H9 (cell line): Measurements from ENCODE around the gene IL25. TPM values are rescaled to one million over a fixed set of nuclear protein-coding genes. Genes with fewer than 3 reads are reported as not detected.

Experiments
- DNase-seq: peaks from one replicate; pipeline ENCODE4 v3.0.0-alpha.2; 2017
- H2AFZ ChIP-seq: one replicate; pipeline ENCODE4 v1.6.1; 2013; ENCODE audit warnings: mild to moderate bottlenecking, low read length, control low read depth, moderate library complexity
- H2AK5ac ChIP-seq: 2 replicates; pipeline ENCODE4 v1.6.1; 2013; ENCODE audit warnings: low read length, control low read depth, mixed read lengths; ENCODE audit not compliant: insufficient read length
- H2BK120ac ChIP-seq: one replicate; pipeline ENCODE4 v1.6.1; 2013; ENCODE audit warnings: low read depth, mild to moderate bottlenecking, low read length, control low read depth, inconsistent platforms; ENCODE audit not compliant: poor library complexity, severe bottlenecking
- H2BK12ac ChIP-seq: 2 replicates; pipeline ENCODE4 v1.6.1; 2013; ENCODE audit warnings: low read length, control low read depth, mixed read lengths, low read depth; ENCODE audit not compliant: insufficient read length
- H2BK15ac ChIP-seq: 2 replicates; pipeline ENCODE4 v1.6.1; 2013; ENCODE audit warnings: low read depth, low read length, control low read depth
- H2BK20ac ChIP-seq: one replicate; pipeline ENCODE4 v1.6.1; 2013; ENCODE audit warnings: low read depth, mild to moderate bottlenecking, low read length, control low read depth, inconsistent platforms; ENCODE audit not compliant: poor library complexity, severe bottlenecking
- H2BK5ac ChIP-seq: 2 replicates; pipeline ENCODE4 v1.6.1; 2013; ENCODE audit warnings: low read length, control low read depth, mixed read lengths; ENCODE audit not compliant: insufficient read length
- H3K14ac ChIP-seq: 2 replicates; pipeline ENCODE4 v1.6.1; 2013; ENCODE audit warnings: low read length, control low read depth; ENCODE audit not compliant: insufficient read depth
- H3K18ac ChIP-seq: 2 replicates; pipeline ENCODE4 v1.6.1; 2013; ENCODE audit warnings: low read depth, mild to moderate bottlenecking, mixed read lengths, low read length, control low read depth; ENCODE audit not compliant: insufficient read length
- H3K23ac ChIP-seq: 2 replicates; pipeline ENCODE4 v1.6.1; 2013; ENCODE audit warnings: low read length, control low read depth, mixed read lengths, low read depth; ENCODE audit not compliant: insufficient read length
- H3K23me2 ChIP-seq: 2 replicates; pipeline ENCODE4 v1.6.1; 2013; ENCODE audit warnings: low read depth, mild to moderate bottlenecking, mixed read lengths, low read length, control low read depth; ENCODE audit not compliant: insufficient read length, poor library complexity, severe bottlenecking
- H3K27ac ChIP-seq: 2 replicates; pipeline ENCODE4 v1.5.1; 2013; ENCODE audit warnings: low read length, control low read depth, mixed read lengths, low read depth; ENCODE audit not compliant: insufficient read length
- H3K27me3 ChIP-seq: 2 replicates; pipeline ENCODE4 v1.6.1; 2013; ENCODE audit warnings: low read length, control low read depth, inconsistent platforms; ENCODE audit not compliant: insufficient read depth
- H3K4ac ChIP-seq: 2 replicates; pipeline ENCODE4 v1.6.1; 2013; ENCODE audit warnings: low read depth, mild to moderate bottlenecking, control low read depth, inconsistent platforms, low read length, moderate library complexity
- H3K4me1 ChIP-seq: 2 replicates; pipeline ENCODE4 v1.6.1; 2013; ENCODE audit warnings: low read length, control low read depth, inconsistent platforms; ENCODE audit not compliant: insufficient read depth
- H3K4me2 ChIP-seq: 2 replicates; pipeline ENCODE4 v1.6.1; 2013; ENCODE audit warnings: low read length, control low read depth, mixed read lengths; ENCODE audit not compliant: insufficient read length, insufficient read depth
- H3K56ac ChIP-seq: 2 replicates; pipeline ENCODE4 v1.6.1; 2013; ENCODE audit warnings: low read depth, mild to moderate bottlenecking, mixed read lengths, low read length, control low read depth; ENCODE audit not compliant: insufficient read length
- H3K79me1 ChIP-seq: 2 replicates; pipeline ENCODE4 v1.6.1; 2013; ENCODE audit warnings: low read depth, mild to moderate bottlenecking, moderate library complexity, low read length, control low read depth, inconsistent platforms; ENCODE audit not compliant: insufficient read depth, poor library complexity, severe bottlenecking
- H3K79me2 ChIP-seq: 2 replicates; pipeline ENCODE4 v1.6.1; 2013; ENCODE audit warnings: low read length, control low read depth, inconsistent platforms; ENCODE audit not compliant: insufficient read depth
- H3K9ac ChIP-seq: 2 replicates; pipeline ENCODE4 v1.6.1; 2013; ENCODE audit warnings: low read length, control low read depth, mixed read lengths; ENCODE audit not compliant: insufficient read length; ENCODE audit errors: extremely low read depth
- H3K9me3 ChIP-seq: one replicate; pipeline ENCODE4 v1.6.1; 2013; ENCODE audit warnings: low read depth, low read length, inconsistent platforms; ENCODE audit not compliant: control insufficient read depth
- H3T11ph ChIP-seq: one replicate; pipeline ENCODE4 v1.6.1; 2013; ENCODE audit warnings: mild to moderate bottlenecking, low read length, control low read depth, inconsistent platforms
- H4K20me1 ChIP-seq: one replicate; pipeline ENCODE4 v1.6.1; 2013; ENCODE audit not compliant: control insufficient read depth, insufficient read length, insufficient read depth
- H4K5ac ChIP-seq: 2 replicates; pipeline ENCODE4 v1.6.1; 2013; ENCODE audit warnings: low read depth, mild to moderate bottlenecking, mixed read lengths, low read length, control low read depth; ENCODE audit not compliant: insufficient read length
- H4K8ac ChIP-seq: replicated peaks from 2 replicates; pipeline ENCODE4 v1.6.1; 2013; ENCODE audit warnings: low read length, control low read depth, mixed read lengths, low read depth; ENCODE audit not compliant: insufficient read length
- H4K91ac ChIP-seq: 2 replicates; pipeline ENCODE4 v1.6.1; 2013; ENCODE audit warnings: low read depth, mild to moderate bottlenecking, moderate library complexity, mixed read lengths, low read length, control low read depth; ENCODE audit not compliant: insufficient read length
- H3K27ac Mint-ChIP-seq, 3 experiments: 2 replicates in 2 of 3; 3 replicates in 1 of 3; pipeline ENCODE4 v1.8.0; 2020 to 2021; ENCODE audit warnings: mixed read lengths in 3 of 3, mild to moderate bottlenecking in 1 of 3, moderate library complexity in 1 of 3
- H3K27me3 Mint-ChIP-seq: 2 replicates; pipeline ENCODE4 v1.8.0; 2021; ENCODE audit warnings: low read depth, mild to moderate bottlenecking, moderate library complexity, mixed read lengths
- H3K36me3 Mint-ChIP-seq, 3 experiments: 2 replicates in 2 of 3; 3 replicates in 1 of 3; pipeline ENCODE4 v1.8.0; 2020 to 2021; ENCODE audit warnings: low read depth in 3 of 3, mixed read lengths in 3 of 3; ENCODE audit not compliant: insufficient read depth in 1 of 3
- H3K4me1 Mint-ChIP-seq, 2 experiments: 2 replicates each; pipeline ENCODE4 v1.8.0; 2020; ENCODE audit warnings: mixed read lengths in 2 of 2
- H3K4me3 Mint-ChIP-seq, 2 experiments: 2 replicates in 1 of 2; 3 replicates in 1 of 2; pipeline ENCODE4 v1.8.0; 2020 to 2021; ENCODE audit warnings: mild to moderate bottlenecking in 2 of 2, mixed read lengths in 2 of 2, moderate library complexity in 1 of 2
- H3K9me3 Mint-ChIP-seq, 2 experiments: 2 replicates in 1 of 2; 3 replicates in 1 of 2; pipeline ENCODE4 v1.8.0; 2020; ENCODE audit warnings: mild to moderate bottlenecking in 2 of 2, mixed read lengths in 2 of 2, moderate library complexity in 1 of 2
- CTCF ChIP-seq: fragments of 200-600 bp; sonication (generic); conservative IDR thresholded peaks from 3 replicates; pipeline ENCODE4 v1.8.0; 2021; ENCODE audit warnings: antibody characterized with exemption, mild to moderate bottlenecking
- WGBS: extraction: QIAGEN DNeasy Blood & Tissue Kit; methylation state at CpG from one replicate; pipeline ENCODE4 v1.1.7; 2013; ENCODE audit warnings: missing lambda C conversion rate, low lambda C conversion rate, mixed read lengths; ENCODE audit not compliant: insufficient read length; ENCODE audit errors: extremely low coverage; 5-methylcytosine and 5-hydroxymethylcytosine counted together
- total RNA-seq: library from RNA; stranded (reverse); gene quantifications from 2 replicates; pipeline ENCODE4 v1.2.1, GENCODE V29; 2021

The IL25 gene
- total RNA-seq, 1 experiment from 2014 or later: not detected

- Histone ChIP-seq H2BK12ac (no peak overlapping the region), H3K27me3 (no peaks in the 10 kb centered on the region), H3K14ac (no peak overlapping the region), H3K56ac (no peak overlapping the region), H3K79me1 (no peaks in the 10 kb centered on the region), H4K5ac (no peak overlapping the region), H3K79me2 (no peaks in the 10 kb centered on the region), H3K4me1 (no peaks in the 10 kb centered on the region), H4K91ac (no peak overlapping the region), H4K20me1 (no peaks in the 10 kb centered on the region), H3T11ph (no peak overlapping the region), H3K18ac (no peak overlapping the region), H3K23ac (no peak overlapping the region), H4K8ac (no peak overlapping the region), H2BK15ac (no peak overlapping the region), H3K4ac (no peak overlapping the region), H3K9ac (no peak overlapping the region), H3K27ac (no peak overlapping the region), H3K23me2 (no peaks in the 10 kb centered on the region), H2BK120ac (no peak overlapping the region), H2AFZ (no peak overlapping the region), H2BK5ac (no peak overlapping the region), H3K9me3 (no peaks in the 10 kb centered on the region), H2BK20ac (no peak overlapping the region), H2AK5ac (no peak overlapping the region), H3K4me2 (no peak overlapping the region)
- H3K27me3 Mint-ChIP-seq: peaks cover 36% of the 10 kb centered on the region
- H3K36me3 Mint-ChIP-seq: no peaks in the 10 kb centered on the region
- peaks cover 6 to 11% of the 10 kb centered on the region in 2 experiments; a peak in 3 of 4 replicates for H3K4me1 Mint-ChIP-seq
- H3K27ac Mint-ChIP-seq: no peak overlapping the region
- peaks cover 0 to 3% of the 10 kb centered on the region in 2 experiments; a peak in 2 of 5 replicates for H3K9me3 Mint-ChIP-seq
- WGBS: no CpG with 5 or more reads among the region's 3 CpGs
- TF ChIP-seq CTCF: no peak
- DNase-seq: no peak
- no peak overlapping the region for H3K4me3 Mint-ChIP-seq
Measured at GRCh38 chr14:23414254-23414653, 41.6 kb downstream of the IL25 start.
